Lower leg skin (tissue), 3 donors: ENCODE results near the gene ATPAF2.

ENCODE experiments used
- POLR2A ChIP-seq, 2 donors: fragments of 450-650 bp; IDR thresholded peaks; one replicate each; pipeline ENCODE4 v1.6.1; 2016 to 2017; ENCODE audit warnings: antibody characterized with exemption in 2 of 2, mild to moderate bottlenecking in 1 of 2, moderate library complexity in 1 of 2
- TF ChIP-seq, protein P1 (sequence below), 3 donors: fragments of 450-650 bp; IDR thresholded peaks; one replicate each; pipeline ENCODE4 v1.5.1; 2016; ENCODE audit warnings: antibody characterized with exemption in 3 of 3, mild to moderate bottlenecking in 3 of 3, moderate library complexity in 2 of 3

DNA sequence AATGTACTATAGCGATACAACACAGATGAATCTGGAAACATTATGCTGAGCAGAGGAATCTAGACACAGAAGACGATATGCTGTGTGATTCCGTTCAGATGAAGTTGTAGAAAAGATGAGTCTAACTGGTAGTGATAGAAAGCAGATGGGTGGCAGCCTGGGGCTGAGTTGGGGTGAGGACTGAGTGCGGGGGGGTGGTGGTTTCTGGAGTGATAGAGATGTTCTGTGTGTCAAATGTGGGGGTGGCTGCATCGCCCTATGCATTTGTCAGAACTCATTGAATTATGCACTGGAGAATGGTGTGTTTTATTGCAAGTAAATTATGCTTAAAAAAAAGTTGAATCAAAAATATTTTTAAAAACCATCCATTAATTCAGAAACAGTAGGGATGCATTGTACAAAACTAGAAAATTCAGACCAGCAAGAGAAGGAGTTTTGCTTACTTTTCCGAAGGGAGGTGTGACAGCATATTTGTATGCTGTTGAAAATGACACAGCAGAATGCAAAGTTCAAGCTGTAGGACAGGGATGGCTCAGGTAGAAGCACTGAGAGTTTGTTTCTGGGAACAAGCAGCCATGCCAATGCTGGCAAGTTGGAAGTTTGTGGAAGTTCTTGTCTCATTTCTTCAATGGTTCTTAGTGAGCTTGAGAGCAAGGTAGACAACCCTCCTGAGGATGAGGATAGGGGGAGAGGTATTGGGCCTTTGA is 35.8 kb upstream of the ATPAF2 start:
- TF ChIP-seq, protein P1, sequence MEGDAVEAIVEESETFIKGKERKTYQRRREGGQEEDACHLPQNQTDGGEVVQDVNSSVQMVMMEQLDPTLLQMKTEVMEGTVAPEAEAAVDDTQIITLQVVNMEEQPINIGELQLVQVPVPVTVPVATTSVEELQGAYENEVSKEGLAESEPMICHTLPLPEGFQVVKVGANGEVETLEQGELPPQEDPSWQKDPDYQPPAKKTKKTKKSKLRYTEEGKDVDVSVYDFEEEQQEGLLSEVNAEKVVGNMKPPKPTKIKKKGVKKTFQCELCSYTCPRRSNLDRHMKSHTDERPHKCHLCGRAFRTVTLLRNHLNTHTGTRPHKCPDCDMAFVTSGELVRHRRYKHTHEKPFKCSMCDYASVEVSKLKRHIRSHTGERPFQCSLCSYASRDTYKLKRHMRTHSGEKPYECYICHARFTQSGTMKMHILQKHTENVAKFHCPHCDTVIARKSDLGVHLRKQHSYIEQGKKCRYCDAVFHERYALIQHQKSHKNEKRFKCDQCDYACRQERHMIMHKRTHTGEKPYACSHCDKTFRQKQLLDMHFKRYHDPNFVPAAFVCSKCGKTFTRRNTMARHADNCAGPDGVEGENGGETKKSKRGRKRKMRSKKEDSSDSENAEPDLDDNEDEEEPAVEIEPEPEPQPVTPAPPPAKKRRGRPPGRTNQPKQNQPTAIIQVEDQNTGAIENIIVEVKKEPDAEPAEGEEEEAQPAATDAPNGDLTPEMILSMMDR (IDR thresholded peaks at IDR 0.05) = no peak
- no peak for TF ChIP-seq POLR2A (IDR thresholded peaks at IDR 0.05)
